GM06990 (cell line): ENCODE measurements around the gene HIVEP3.

Experiments used
- DNase-seq: peaks from one replicate; pipeline ENCODE4 v3.0.0-alpha.2; 2011; ENCODE audit not compliant: insufficient read length; ENCODE audit errors: extremely low read depth
- H3K27me3 ChIP-seq: replicated peaks from 2 replicates; pipeline ENCODE4 v1.6.0; 2011; ENCODE audit warnings: low read length; ENCODE audit not compliant: control insufficient read depth, insufficient read depth
- H3K36me3 ChIP-seq: 2 replicates; pipeline ENCODE4 v1.5.1; 2011; ENCODE audit warnings: low read length; ENCODE audit not compliant: control insufficient read depth, insufficient read depth
- H3K4me3 ChIP-seq: replicated peaks from 2 replicates; pipeline ENCODE4 v1.5.1; 2011; ENCODE audit warnings: low read depth, mild to moderate bottlenecking, control low read depth, low read length
- CTCF ChIP-seq: IDR thresholded peaks from 2 replicates; pipeline ENCODE4 v1.5.1; 2011; ENCODE audit warnings: low read length, control low read depth, mild to moderate bottlenecking, inconsistent platforms; ENCODE audit not compliant: insufficient read depth, poor library complexity, severe bottlenecking

HIVEP3 gene

GRCh38 chr1:41562328-41562727, 356.4 kb downstream of the HIVEP3 start:
- H3K27me3 ChIP-seq = no peaks in the 10 kb centered on the region
- TF ChIP-seq CTCF = no peak
- no peak overlapping the region for H3K4me3 ChIP-seq
- no peaks in the 10 kb centered on the region; the same call in 1 of the 2 replicates for H3K36me3 ChIP-seq
- DNase-seq = no peak

- Histone ChIP-seq H3K4me3 (no peak overlapping the region), H3K36me3 (no peaks in the 10 kb centered on the region; the same call in 1 of the 2 replicates), H3K27me3 (no peaks in the 10 kb centered on the region)
- no peak for DNase-seq
- TF ChIP-seq CTCF = no peak
Observed at GRCh38 chr1:41560931-41561330, 357.8 kb downstream of the HIVEP3 start.

GRCh38 chr1:41560496-41560895, 358.2 kb downstream of the HIVEP3 start:
- no peak for TF ChIP-seq CTCF
- Histone ChIP-seq H3K4me3 (no peak overlapping the region), H3K27me3 (no peaks in the 10 kb centered on the region), H3K36me3 (no peaks in the 10 kb centered on the region; the same call in 1 of the 2 replicates)
- no peak for DNase-seq

GRCh38 chr1:41559331-41559730, 359.4 kb downstream of the HIVEP3 start:
- Histone ChIP-seq H3K36me3 (no peaks in the 10 kb centered on the region; the same call in 1 of the 2 replicates), H3K4me3 (no peak overlapping the region), H3K27me3 (no peaks in the 10 kb centered on the region)
- no peak for DNase-seq
- no peak for TF ChIP-seq CTCF

GRCh38 chr1:41558761-41559171, 360.0 kb downstream of the HIVEP3 start:
- DNase-seq = no peak
- Histone ChIP-seq H3K27me3 (no peaks in the 10 kb centered on the region), H3K4me3 (no peak overlapping the region), H3K36me3 (no peaks in the 10 kb centered on the region; the same call in 1 of the 2 replicates)
- TF ChIP-seq CTCF = no peak
